Measurements from ENCODE around the gene P2RY4. TPM values are rescaled to one million over a fixed set of nuclear protein-coding genes. Genes with fewer than 3 reads are reported as not detected.

Gene P2RY4
- polyA plus RNA-seq, 1 donor (not counting 4 experiments of a cell fraction or from before 2014, with no cell fraction given), result not detected

DNA sequence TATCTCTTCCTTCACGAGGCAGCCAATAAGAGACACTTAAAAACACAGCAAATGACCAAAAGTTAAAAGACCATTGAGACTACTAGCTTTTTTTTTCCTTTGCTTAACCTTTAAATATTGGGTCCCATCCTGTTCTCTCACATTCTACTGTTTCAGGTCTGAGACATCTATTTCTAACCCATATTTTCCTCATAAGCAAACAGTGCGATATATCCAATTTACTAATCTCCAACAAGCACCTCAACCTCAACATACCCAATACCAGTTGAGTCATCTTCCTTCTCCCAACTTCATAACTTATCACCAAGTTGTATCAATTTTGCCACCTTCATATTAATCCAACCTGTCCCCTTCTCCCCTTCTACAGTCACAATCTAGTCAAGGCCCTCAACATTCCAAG, 18.5 kb downstream of the P2RY4 start:
- no peaks in the 10 kb centered on the region for H3K27me3 ChIP-seq (ENCODE audit: control insufficient read depth, extremely low read depth, insufficient read depth, low read length)
- no peak overlapping the region for H3K9ac ChIP-seq (ENCODE audit: control insufficient read depth, extremely low read depth, insufficient read depth, low read length)
- TF ChIP-seq EZH2 (IDR thresholded peaks at IDR 0.05; ENCODE audit: low read length), result no peak
- TF ChIP-seq CTCF (optimal IDR thresholded peaks at IDR 0.05 in 1 of 3, IDR thresholded peaks at IDR 0.05 in 1 of 3, conservative IDR thresholded peaks at IDR 0.05 in 1 of 3; ENCODE audit: extremely low read depth in 1 of 3, insufficient read depth in 2 of 3, low read length in 3 of 3), result no peak
- H3K9me1 ChIP-seq (ENCODE audit: control insufficient read depth, extremely low read depth, insufficient read depth, low read length), result no peaks in the 10 kb centered on the region
- FAIRE-seq, result no peak
- H3K4me3 ChIP-seq (ENCODE audit: control insufficient read depth in 2 of 3, extremely low read depth in 1 of 3, insufficient read depth in 2 of 3, low read depth in 1 of 3, low read length in 3 of 3), result no peak overlapping the region
- peaks cover 5% of the 10 kb centered on the region for H3K4me1 ChIP-seq (ENCODE audit: control insufficient read depth, extremely low read depth, insufficient read depth, low read length)
- H3K27ac ChIP-seq (ENCODE audit: control insufficient read depth, insufficient read depth, low read length), result no peak overlapping the region
- H4K20me1 ChIP-seq (ENCODE audit: control insufficient read depth, extremely low read depth, insufficient read depth, low read length), result no peaks in the 10 kb centered on the region
- no peaks in the 10 kb centered on the region for H3K9me3 ChIP-seq (ENCODE audit: control insufficient read depth, low read depth, low read length)
- dilution Hi-C loops (cut with MboI; ENCODE audit: extremely low pct_ligation_motif_present, low sequenced_read_pairs), result no loop called here
- H3K36me3 ChIP-seq (ENCODE audit: control insufficient read depth in 2 of 2, extremely low read depth in 1 of 2, insufficient read depth in 2 of 2, low read length in 2 of 2), result no peaks in the 10 kb centered on the region
- H2AFZ ChIP-seq (ENCODE audit: control insufficient read depth, low read length), result no peak overlapping the region
- no peaks in the 10 kb centered on the region for H3K79me2 ChIP-seq (ENCODE audit: control insufficient read depth, insufficient read depth, low read length)
- DNase-seq (ENCODE audit: low read depth, low spot score), result no peak
- H3K4me2 ChIP-seq (ENCODE audit: control insufficient read depth, extremely low read depth, insufficient read depth, low read depth, low read length), result no peak overlapping the region

GRCh38 chrX:70240751-70241150, 19.3 kb downstream of the P2RY4 start:
- dilution Hi-C loops (cut with MboI; ENCODE audit: extremely low pct_ligation_motif_present, low sequenced_read_pairs), result no loop called here
- H3K9me1 ChIP-seq (ENCODE audit: control insufficient read depth, extremely low read depth, insufficient read depth, low read length), result no peaks in the 10 kb centered on the region
- FAIRE-seq, result no peak

More at GRCh38 chrX:70240751-70241150, 19.3 kb downstream of the P2RY4 start:
- H3K79me2 ChIP-seq (ENCODE audit: control insufficient read depth, insufficient read depth, low read length), result no peaks in the 10 kb centered on the region
- H2AFZ ChIP-seq (ENCODE audit: control insufficient read depth, low read length), result no peak overlapping the region
- no peaks in the 10 kb centered on the region for H3K27me3 ChIP-seq (ENCODE audit: control insufficient read depth, extremely low read depth, insufficient read depth, low read length)
- no peak overlapping the region for H3K4me2 ChIP-seq (ENCODE audit: control insufficient read depth, extremely low read depth, insufficient read depth, low read depth, low read length)
- peaks cover 5% of the 10 kb centered on the region for H3K4me1 ChIP-seq (ENCODE audit: control insufficient read depth, extremely low read depth, insufficient read depth, low read length)
- no peak for DNase-seq (ENCODE audit: low read depth, low spot score)
- H3K4me3 ChIP-seq (ENCODE audit: control insufficient read depth in 2 of 3, extremely low read depth in 1 of 3, insufficient read depth in 2 of 3, low read depth in 1 of 3, low read length in 3 of 3), result no peak overlapping the region
- H3K27ac ChIP-seq (ENCODE audit: control insufficient read depth, insufficient read depth, low read length), result no peak overlapping the region
- no peaks in the 10 kb centered on the region for H3K9me3 ChIP-seq (ENCODE audit: control insufficient read depth, low read depth, low read length)
- no peaks in the 10 kb centered on the region for H4K20me1 ChIP-seq (ENCODE audit: control insufficient read depth, extremely low read depth, insufficient read depth, low read length)
- TF ChIP-seq CTCF (optimal IDR thresholded peaks at IDR 0.05 in 1 of 3, IDR thresholded peaks at IDR 0.05 in 1 of 3, conservative IDR thresholded peaks at IDR 0.05 in 1 of 3; ENCODE audit: extremely low read depth in 1 of 3, insufficient read depth in 2 of 3, low read length in 3 of 3) (no peak), EZH2 (IDR thresholded peaks at IDR 0.05; ENCODE audit: low read length) (no peak)
- H3K9ac ChIP-seq (ENCODE audit: control insufficient read depth, extremely low read depth, insufficient read depth, low read length), result no peak overlapping the region
- no peaks in the 10 kb centered on the region for H3K36me3 ChIP-seq (ENCODE audit: control insufficient read depth in 2 of 2, extremely low read depth in 1 of 2, insufficient read depth in 2 of 2, low read length in 2 of 2)
